Activated CD8-positive, alpha-beta memory T cell treated with anti-CD3 and anti-CD28 coated beads for 48 hours (primary cell): ENCODE measurements around the gene NUDT4.
"Not testable (repeated sequence)": the region's sequence is repeated elsewhere in the genome, so short reads cannot be mapped to it uniquely, and the experiment has no call there.

ENCODE experiments used
- DNase-seq, 3 experiments: peaks; one replicate each; pipeline ENCODE4 v3.0.0-alpha.2; 2020; ENCODE audit warnings: low read depth in 2 of 3, low spot score in 2 of 3

The NUDT4 gene

GRCh38 chr12:93399183-93399863 is 21.6 kb downstream of the NUDT4 start:
- DNase-seq: not testable (repeated sequence)

- no peak for DNase-seq
Observed at GRCh38 chr12:93402333-93403311, 24.9 kb downstream of the NUDT4 start.

GRCh38 chr12:93403988-93404803 is 26.5 kb downstream of the NUDT4 start:
- DNase-seq: no peak

GRCh38 chr12:93404961-93405849 is 27.5 kb downstream of the NUDT4 start:
- no peak for DNase-seq

GRCh38 chr12:93407054-93407962 is 29.6 kb downstream of the NUDT4 start:
- no peak for DNase-seq

GRCh38 chr12:93407963-93408283 is 30.2 kb downstream of the NUDT4 start:
- no peak for DNase-seq

- DNase-seq: no peak
Observed at GRCh38 chr12:93408813-93409212, 31.1 kb downstream of the NUDT4 start.

GRCh38 chr12:93409343-93410187 is 31.8 kb downstream of the NUDT4 start:
- not testable (repeated sequence) for DNase-seq

- DNase-seq: not testable (repeated sequence)
Observed at GRCh38 chr12:93411060-93411459, 33.3 kb downstream of the NUDT4 start.

GRCh38 chr12:93412396-93412795 is 34.7 kb downstream of the NUDT4 start:
- not testable (repeated sequence) for DNase-seq

- no peak for DNase-seq
Observed at GRCh38 chr12:93413064-93413463, 35.3 kb downstream of the NUDT4 start.

- no peak for DNase-seq
Observed at GRCh38 chr12:93415723-93416464, 38.2 kb downstream of the NUDT4 start.

GRCh38 chr12:93417967-93418480 is 40.3 kb downstream of the NUDT4 start:
- no peak for DNase-seq

- no peak for DNase-seq
Observed at GRCh38 chr12:93419388-93420034, 41.8 kb downstream of the NUDT4 start.

- no peak for DNase-seq
Observed at GRCh38 chr12:93422050-93422449, 44.3 kb downstream of the NUDT4 start.

GRCh38 chr12:93425736-93426411 is 48.1 kb downstream of the NUDT4 start:
- DNase-seq: no peak

- no peak for DNase-seq
Observed at GRCh38 chr12:93426412-93426805, 48.7 kb downstream of the NUDT4 start.
